Karpas-422 (cell line): ENCODE measurements around the gene MYO7A. TPM values are rescaled to one million over a fixed set of nuclear protein-coding genes. Genes with fewer than 3 reads are reported as not detected.

Source experiments
- DNase-seq: peaks from one replicate; pipeline ENCODE4 v3.0.0-alpha.2; 2015
- H2AFZ ChIP-seq: fragments of 200-600 bp; sonication (generic); 2 replicates; pipeline ENCODE4 v1.6.1; 2014; ENCODE audit warnings: antibody characterized with exemption, low read length, mixed read lengths
- H3K27ac ChIP-seq: fragments of 200-600 bp; sonication (generic); 2 replicates; pipeline ENCODE4 v1.5.1; 2014; ENCODE audit warnings: mild to moderate bottlenecking, low read length, moderate library complexity
- H3K27me3 ChIP-seq: fragments of 200-600 bp; sonication (generic); 2 replicates; pipeline ENCODE4 v1.6.1; 2014; ENCODE audit warnings: low read length, mixed read lengths
- H3K36me3 ChIP-seq: fragments of 200-600 bp; sonication (generic); 2 replicates; pipeline ENCODE4 v1.6.1; 2014; ENCODE audit warnings: low read length, mixed read lengths; ENCODE audit not compliant: insufficient read depth
- H3K4me1 ChIP-seq: fragments of 200-600 bp; sonication (generic); 2 replicates; pipeline ENCODE4 v1.6.1; 2014; ENCODE audit warnings: mild to moderate bottlenecking, low read length, mixed read lengths
- H3K4me2 ChIP-seq: fragments of 200-600 bp; sonication (generic); 2 replicates; pipeline ENCODE4 v1.6.1; 2014; ENCODE audit warnings: low read length, low read depth, mild to moderate bottlenecking; ENCODE audit not compliant: poor library complexity, severe bottlenecking
- H3K4me3 ChIP-seq: fragments of 200-600 bp; sonication (generic); 2 replicates; pipeline ENCODE4 v1.5.1; 2014; ENCODE audit warnings: mild to moderate bottlenecking, antibody characterized with exemption, low read length, mixed read lengths
- H3K79me2 ChIP-seq: fragments of 200-600 bp; sonication (generic); 2 replicates; pipeline ENCODE4 v1.6.1; 2014; ENCODE audit warnings: mild to moderate bottlenecking, low read length, mixed read lengths
- H3K9ac ChIP-seq: fragments of 200-600 bp; sonication (generic); 2 replicates; pipeline ENCODE4 v1.6.0; 2014; ENCODE audit warnings: low read length
- H3K9me2 ChIP-seq: fragments of 200-600 bp; sonication (generic), shearing (Covaris generic); replicated peaks from 2 replicates; pipeline ENCODE4 v1.6.0; 2014; ENCODE audit warnings: mild to moderate bottlenecking, low read length, moderate library complexity; ENCODE audit not compliant: insufficient read depth
- H3K9me3 ChIP-seq: fragments of 300-700, 200-600 bp; sonication (generic); 2 replicates; pipeline ENCODE4 v1.6.1; 2014; ENCODE audit warnings: low read length, mixed read lengths
- H4K20me1 ChIP-seq: fragments of 200-600 bp; sonication (generic); 2 replicates; pipeline ENCODE4 v1.6.1; 2014; ENCODE audit warnings: mild to moderate bottlenecking, antibody characterized with exemption, low read length, low read depth; ENCODE audit not compliant: insufficient read depth
- total RNA-seq: library from RNA; depleted of rRNA; stranded (reverse); fragments of >200 nt; shearing (Covaris generic); gene quantifications from 2 replicates; pipeline ENCODE4 v1.2.3, GENCODE V29; 2014; ENCODE audit warnings: low replicate concordance

Gene MYO7A
- total RNA-seq, 1 experiment from 2014 or later = not detected

DNA sequence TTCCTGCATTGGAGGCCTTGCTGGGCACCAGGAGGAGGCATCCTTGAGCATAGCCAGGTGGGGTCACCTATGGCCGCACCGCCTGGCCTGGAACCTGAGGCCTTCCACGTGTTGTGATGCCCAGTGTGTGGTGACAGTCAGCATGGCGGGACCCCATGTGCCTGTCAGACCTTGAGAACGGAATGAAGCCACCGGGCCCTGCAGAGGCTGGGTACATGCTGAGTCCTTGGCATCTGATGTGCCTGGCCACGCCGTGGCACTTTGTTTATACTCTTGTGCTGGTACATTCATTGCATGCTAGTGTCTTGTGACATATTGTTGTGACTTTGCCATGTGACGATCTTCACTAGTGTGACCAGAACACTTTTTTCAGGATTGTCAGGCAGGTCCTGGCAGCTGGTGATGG, 8.5 kb upstream of the MYO7A start:
- Histone ChIP-seq H3K4me2 (no peak overlapping the region), H3K4me1 (no peaks in the 10 kb centered on the region), H3K79me2 (no peaks in the 10 kb centered on the region), H3K9ac (no peak overlapping the region), H3K27ac (no peak overlapping the region), H3K9me3 (no peaks in the 10 kb centered on the region), H4K20me1 (no peaks in the 10 kb centered on the region; the same call in 1 of the 2 replicates), H3K4me3 (no peak overlapping the region), H3K36me3 (no peaks in the 10 kb centered on the region), H3K9me2 (no peaks in the 10 kb centered on the region), H3K27me3 (no peaks in the 10 kb centered on the region), H2AFZ (no peak overlapping the region)
- no peak for DNase-seq

DNA sequence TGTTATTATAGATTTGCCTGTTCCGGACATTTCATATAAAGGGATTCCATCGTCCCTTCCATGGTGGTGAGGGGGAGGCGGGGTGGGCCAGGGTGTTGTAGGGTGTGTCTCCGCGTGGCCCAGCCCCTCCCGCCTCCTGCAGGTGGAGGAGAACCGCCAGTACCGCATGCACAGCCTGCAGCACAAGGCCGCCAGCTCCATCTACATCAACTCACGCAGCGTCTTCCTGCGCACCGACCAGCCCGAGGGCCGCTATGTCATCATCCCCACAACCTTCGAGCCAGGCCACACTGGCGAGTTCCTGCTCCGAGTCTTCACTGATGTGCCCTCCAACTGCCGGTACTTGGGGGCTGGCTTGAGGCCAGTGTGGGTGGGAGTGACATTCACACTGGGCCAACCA, 7.5 kb upstream of the MYO7A start:
- Histone ChIP-seq H3K9me3 (no peaks in the 10 kb centered on the region), H4K20me1 (no peaks in the 10 kb centered on the region; the same call in 1 of the 2 replicates), H3K9me2 (no peaks in the 10 kb centered on the region), H3K36me3 (no peaks in the 10 kb centered on the region), H3K4me3 (no peak overlapping the region), H3K79me2 (no peaks in the 10 kb centered on the region), H3K4me1 (no peaks in the 10 kb centered on the region), H3K4me2 (no peak overlapping the region), H3K27me3 (no peaks in the 10 kb centered on the region), H3K9ac (no peak overlapping the region), H2AFZ (no peak overlapping the region), H3K27ac (no peak overlapping the region)
- no peak for DNase-seq

DNA sequence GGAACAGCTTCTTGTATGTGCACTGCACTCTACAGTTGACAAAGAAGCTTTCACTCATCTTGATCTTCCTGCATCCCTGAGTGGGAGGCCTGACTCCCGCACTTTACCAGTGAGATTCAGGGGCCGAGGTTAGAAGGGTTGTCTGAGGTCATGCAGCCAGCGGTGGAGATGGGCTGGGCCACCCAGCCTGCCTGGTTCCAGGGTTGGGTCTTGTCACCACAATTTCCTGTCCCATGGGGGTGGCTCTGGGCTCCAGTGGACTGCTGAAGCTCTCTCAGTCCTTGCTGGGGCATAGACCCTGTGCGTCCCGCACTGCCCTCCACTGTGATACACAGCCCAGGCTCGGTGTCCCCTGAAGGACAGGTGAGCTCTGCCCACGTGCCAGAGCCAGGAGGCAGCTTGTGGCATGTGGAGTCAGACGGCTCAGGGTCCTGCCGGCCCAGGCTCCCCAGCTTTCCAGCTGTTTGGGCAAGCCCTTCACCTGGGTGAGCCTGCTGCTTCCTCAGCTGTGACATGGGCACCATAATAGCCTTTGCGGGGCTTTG, 6.9 kb upstream of the MYO7A start:
- no peaks in the 10 kb centered on the region for H3K79me2 ChIP-seq
- no peaks in the 10 kb centered on the region for H3K9me2 ChIP-seq
- no peak overlapping the region for H3K4me3 ChIP-seq
- DNase-seq = no peak
- H3K4me2 ChIP-seq = no peak overlapping the region
- no peak overlapping the region for H2AFZ ChIP-seq
- no peaks in the 10 kb centered on the region for H3K27me3 ChIP-seq
- H3K27ac ChIP-seq = no peak overlapping the region
- H3K9ac ChIP-seq = no peak overlapping the region
- H3K9me3 ChIP-seq = no peaks in the 10 kb centered on the region
- no peaks in the 10 kb centered on the region for H3K4me1 ChIP-seq
- H4K20me1 ChIP-seq = no peaks in the 10 kb centered on the region; the same call in 1 of the 2 replicates
- H3K36me3 ChIP-seq = no peaks in the 10 kb centered on the region

DNA sequence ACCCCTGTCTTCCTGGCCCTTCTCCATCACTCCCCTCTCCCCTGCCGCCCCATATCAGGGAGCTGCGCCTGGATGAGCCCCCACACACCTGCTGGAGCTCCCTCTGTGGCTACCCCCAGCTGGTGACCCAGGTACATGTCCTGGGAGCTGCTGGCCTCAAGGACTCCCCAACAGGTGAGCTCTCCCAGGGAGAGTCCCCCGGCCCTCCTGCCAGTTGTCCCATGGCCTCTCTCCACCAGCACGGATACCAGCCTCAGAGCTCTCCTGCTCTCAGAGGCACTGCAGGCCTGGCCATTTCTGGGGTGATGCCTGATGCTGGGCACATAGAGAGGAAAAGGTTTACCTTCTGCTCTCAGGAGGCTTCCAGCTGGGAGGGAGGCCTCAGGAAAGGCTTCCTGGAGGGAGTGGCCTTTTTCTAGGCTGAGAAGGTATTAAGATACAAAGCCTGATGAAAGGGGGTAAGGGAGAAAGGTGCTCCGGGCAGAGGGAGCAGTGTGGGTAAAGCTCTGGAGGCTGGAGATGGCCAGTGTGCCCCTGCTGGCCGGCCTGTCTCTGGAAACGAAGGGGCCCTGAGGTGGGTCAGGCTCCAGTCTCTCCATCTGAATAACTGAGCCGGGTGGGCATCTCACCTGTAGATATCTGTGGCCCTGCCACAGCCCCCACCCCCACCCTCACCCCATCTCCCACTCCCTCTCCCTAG, 6.0 kb upstream of the MYO7A start:
- no peak overlapping the region for H3K4me3 ChIP-seq
- no peaks in the 10 kb centered on the region for H3K4me1 ChIP-seq
- no peak for DNase-seq

DNA sequence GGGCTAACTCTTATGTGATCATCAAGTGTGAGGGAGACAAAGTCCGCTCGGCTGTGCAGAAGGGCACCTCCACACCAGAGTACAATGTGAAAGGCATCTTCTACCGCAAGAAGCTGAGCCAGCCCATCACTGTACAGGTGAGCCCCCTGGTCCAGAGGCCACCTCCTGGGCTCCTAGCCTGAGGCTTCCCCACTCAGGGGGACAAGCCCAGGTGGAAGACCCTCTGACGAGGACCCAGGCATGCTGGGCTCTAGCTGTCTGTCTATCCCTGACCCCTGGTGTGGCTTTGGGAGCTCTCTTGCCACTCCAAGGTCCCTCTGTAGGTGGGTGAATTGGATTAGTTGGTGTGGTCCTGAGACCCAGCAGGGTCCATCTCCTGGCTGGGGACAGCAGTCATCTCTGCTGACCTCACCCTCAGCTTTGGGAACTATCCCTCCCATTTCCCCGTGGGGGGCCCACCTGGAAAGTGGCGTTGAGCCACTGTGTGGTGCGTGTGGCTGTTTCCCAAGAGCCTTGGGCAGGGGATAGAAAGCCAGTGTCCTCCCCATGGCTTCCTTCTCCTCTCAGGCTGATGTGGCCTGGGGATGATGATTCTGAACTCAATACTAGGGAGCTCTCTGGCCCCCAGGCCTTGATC, 5.4 kb upstream of the MYO7A start:
- H3K4me2 ChIP-seq = no peak overlapping the region
- H3K9me2 ChIP-seq = no peaks in the 10 kb centered on the region
- peaks cover 5% of the 10 kb centered on the region; the same call in 1 of the 2 replicates for H4K20me1 ChIP-seq
- H3K4me1 ChIP-seq = no peaks in the 10 kb centered on the region
- H3K9ac ChIP-seq = no peak overlapping the region
- H3K27ac ChIP-seq = no peak overlapping the region
- no peak overlapping the region for H2AFZ ChIP-seq
- no peak overlapping the region for H3K4me3 ChIP-seq
- no peaks in the 10 kb centered on the region for H3K79me2 ChIP-seq
- H3K36me3 ChIP-seq = no peaks in the 10 kb centered on the region
- H3K9me3 ChIP-seq = no peaks in the 10 kb centered on the region
- DNase-seq = no peak
- H3K27me3 ChIP-seq = no peaks in the 10 kb centered on the region

More for the DNA sequence above, 6.0 kb upstream of the MYO7A start:
- Histone ChIP-seq H3K36me3 (no peaks in the 10 kb centered on the region), H3K79me2 (no peaks in the 10 kb centered on the region), H3K27me3 (no peaks in the 10 kb centered on the region), H4K20me1 (no peaks in the 10 kb centered on the region; the same call in 1 of the 2 replicates), H3K9me3 (no peaks in the 10 kb centered on the region), H3K27ac (no peak overlapping the region), H2AFZ (no peak overlapping the region), H3K9me2 (no peaks in the 10 kb centered on the region), H3K4me2 (no peak overlapping the region), H3K9ac (no peak overlapping the region)

GRCh38 chr11:77123591-77123990, 4.5 kb upstream of the MYO7A start:
- no peak overlapping the region for H3K4me2 ChIP-seq
- H3K4me1 ChIP-seq = no peaks in the 10 kb centered on the region
- no peaks in the 10 kb centered on the region for H3K9me3 ChIP-seq
- H4K20me1 ChIP-seq = 0 out of 2 replicates have a peak, but pooled peaks cover 7% of the 10 kb centered on the region
- H3K4me3 ChIP-seq = no peak overlapping the region
- no peaks in the 10 kb centered on the region for H3K27me3 ChIP-seq
- no peak overlapping the region for H2AFZ ChIP-seq
- no peaks in the 10 kb centered on the region for H3K9me2 ChIP-seq
- no peaks in the 10 kb centered on the region for H3K36me3 ChIP-seq
- H3K27ac ChIP-seq = no peak overlapping the region
- H3K79me2 ChIP-seq = no peaks in the 10 kb centered on the region
- DNase-seq = no peak
- H3K9ac ChIP-seq = no peak overlapping the region

DNA sequence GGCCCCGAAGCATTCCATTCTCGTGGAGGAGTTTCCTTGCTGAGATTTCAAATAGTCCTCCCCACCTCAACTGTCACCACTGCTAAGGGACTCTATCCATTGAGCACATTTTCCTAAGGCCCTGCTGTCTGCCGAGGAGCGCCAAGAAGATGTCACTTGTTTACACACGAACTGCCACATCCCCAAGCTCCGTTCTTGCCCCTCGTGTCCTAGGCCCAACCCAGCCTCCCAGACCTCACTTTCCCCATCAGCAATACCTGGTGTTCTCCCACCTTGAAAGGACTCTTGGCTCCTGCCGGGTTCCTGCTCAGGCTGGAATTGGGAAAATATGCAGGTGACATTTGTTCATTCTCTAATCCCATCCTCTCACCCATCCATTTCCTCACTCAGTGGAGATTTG, 4.0 kb upstream of the MYO7A start:
- DNase-seq = no peak
- no peaks in the 10 kb centered on the region for H3K9me3 ChIP-seq
- H3K27ac ChIP-seq = no peak overlapping the region
- no peaks in the 10 kb centered on the region for H3K27me3 ChIP-seq
- H2AFZ ChIP-seq = no peak overlapping the region
- no peaks in the 10 kb centered on the region for H3K79me2 ChIP-seq
- H3K9me2 ChIP-seq = no peaks in the 10 kb centered on the region
- no peak overlapping the region for H3K4me2 ChIP-seq
- H3K9ac ChIP-seq = no peak overlapping the region
- no peak overlapping the region for H3K4me3 ChIP-seq
- 0 out of 2 replicates have a peak, but pooled peaks cover 7% of the 10 kb centered on the region for H4K20me1 ChIP-seq
- H3K4me1 ChIP-seq = no peaks in the 10 kb centered on the region
- H3K36me3 ChIP-seq = no peaks in the 10 kb centered on the region

- H3K9me3 ChIP-seq = no peaks in the 10 kb centered on the region
- H3K79me2 ChIP-seq = no peaks in the 10 kb centered on the region
- no peaks in the 10 kb centered on the region for H3K36me3 ChIP-seq
- no peaks in the 10 kb centered on the region for H3K9me2 ChIP-seq
- H4K20me1 ChIP-seq = 0 out of 2 replicates have a peak, but pooled peaks cover 7% of the 10 kb centered on the region
- DNase-seq = no peak
- no peaks in the 10 kb centered on the region for H3K4me1 ChIP-seq
- no peak overlapping the region for H3K4me2 ChIP-seq
- H3K4me3 ChIP-seq = no peak overlapping the region
- no peaks in the 10 kb centered on the region for H3K27me3 ChIP-seq
- H3K27ac ChIP-seq = no peak overlapping the region
- H2AFZ ChIP-seq = no peak overlapping the region
- no peak overlapping the region for H3K9ac ChIP-seq
Measured at GRCh38 chr11:77124488-77124887, 3.6 kb upstream of the MYO7A start.
